Measurements from ENCODE around the gene NPC1.

Gene NPC1

GRCh38 chr18:23545247-23545789 is 41.0 kb downstream of the NPC1 start:
- no peak for DNase-seq

GRCh38 chr18:23542461-23542860 is 43.8 kb downstream of the NPC1 start:
- no peak for DNase-seq

DNA sequence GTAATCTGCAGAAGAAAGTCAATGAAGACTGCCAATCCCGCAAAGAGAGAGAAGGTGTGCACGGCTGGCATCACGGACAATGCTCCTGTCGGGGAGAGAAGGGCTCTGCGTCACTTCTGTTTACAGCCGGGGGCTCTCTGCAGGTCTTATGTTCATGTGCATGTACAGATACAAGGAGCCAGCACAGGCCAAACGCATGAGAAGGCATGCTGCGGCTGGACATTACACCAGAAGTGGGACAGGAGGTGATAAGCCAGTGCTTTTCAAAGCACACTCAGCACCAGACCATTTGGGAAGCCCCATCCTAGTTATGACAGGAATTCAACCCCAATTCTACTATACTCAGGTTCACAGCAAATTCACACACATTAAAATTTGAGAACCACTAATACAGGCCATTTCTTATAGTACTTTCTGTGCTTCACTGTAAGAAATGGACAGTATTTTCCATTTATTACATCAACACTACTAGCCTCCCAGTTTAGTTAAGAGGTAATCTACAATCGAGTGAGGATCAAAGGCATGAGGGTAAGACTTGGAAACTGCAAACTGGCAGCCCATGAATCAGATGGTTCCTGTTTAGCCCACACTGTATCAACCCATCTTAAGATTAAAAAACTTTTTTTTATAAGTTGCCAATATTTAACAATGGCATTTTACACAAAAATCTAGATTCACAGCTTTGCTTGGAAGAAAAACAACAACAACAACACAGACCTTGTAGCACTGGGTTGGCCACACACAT is 44.8 kb downstream of the NPC1 start:
- DNase-seq: peak; percentile 20

- peak; percentile 41 for DNase-seq
Measured at GRCh38 chr18:23540867-23541266, 45.4 kb downstream of the NPC1 start.

- DNase-seq: no peak
Measured at GRCh38 chr18:23539911-23540525, 46.3 kb downstream of the NPC1 start.

- no peak for DNase-seq
Measured at GRCh38 chr18:23539296-23539695, 47.0 kb downstream of the NPC1 start.

DNA sequence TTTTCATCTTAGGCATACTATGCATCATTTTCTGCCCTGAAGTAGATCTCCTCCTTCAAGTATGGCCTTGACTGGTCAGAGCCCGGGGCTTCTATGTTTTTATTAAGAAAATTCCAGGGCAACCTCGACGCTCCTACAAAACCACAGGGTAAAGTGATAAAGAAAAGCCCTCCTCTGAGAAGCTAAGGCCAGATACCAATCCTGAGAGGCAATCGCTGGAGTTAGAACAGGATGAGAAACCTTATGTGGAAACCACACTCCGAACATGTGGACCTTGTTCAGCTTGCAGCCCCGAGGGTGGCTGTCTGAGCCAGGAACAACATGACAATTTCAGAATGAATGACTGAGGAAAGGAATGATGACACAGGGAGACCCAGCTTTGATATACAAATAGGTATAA is 47.4 kb downstream of the NPC1 start:
- no peak for DNase-seq

DNA sequence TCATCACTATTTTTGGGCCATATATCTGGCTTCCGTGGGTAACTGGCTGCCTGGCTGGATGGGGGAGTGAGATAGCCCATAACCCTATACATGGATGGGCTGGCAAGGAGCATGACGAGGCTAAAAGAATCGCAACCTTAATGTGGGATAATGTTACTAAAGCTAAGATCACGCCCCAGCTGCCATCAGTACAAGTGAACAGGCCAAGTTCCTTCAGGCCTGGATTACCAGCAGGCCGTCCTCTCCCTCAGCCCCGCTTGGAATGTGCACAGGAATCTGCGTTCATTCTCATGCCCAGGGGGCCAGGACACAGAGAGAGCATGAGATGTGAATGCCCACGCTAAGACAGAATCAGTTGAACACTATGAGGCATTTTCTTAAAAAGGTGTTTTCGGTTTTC is 48.3 kb downstream of the NPC1 start:
- no peak for DNase-seq

DNA sequence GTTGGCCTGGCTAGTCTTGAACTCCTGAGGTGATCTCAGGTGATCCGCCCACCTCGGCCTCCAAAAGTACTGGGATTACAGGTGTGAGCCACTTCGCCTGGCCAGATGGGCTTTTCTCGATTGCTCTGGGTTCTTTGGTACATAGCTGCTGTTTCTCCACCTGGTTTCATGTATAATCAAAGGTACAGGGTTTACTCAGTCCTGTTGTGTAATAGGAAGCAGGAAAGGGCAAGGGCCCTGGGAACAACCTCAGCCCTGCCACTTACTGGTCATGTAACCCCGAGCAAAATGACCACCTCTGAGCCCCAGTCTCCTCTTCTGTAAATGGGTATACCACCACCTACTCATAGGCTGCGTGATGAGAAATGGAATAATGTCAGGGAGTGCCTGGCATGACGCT is 49.0 kb downstream of the NPC1 start:
- no peak for DNase-seq

GRCh38 chr18:23536204-23536603 is 50.1 kb downstream of the NPC1 start:
- DNase-seq: no peak

GRCh38 chr18:23534276-23534675 is 52.0 kb downstream of the NPC1 start:
- DNase-seq: no peak

DNA sequence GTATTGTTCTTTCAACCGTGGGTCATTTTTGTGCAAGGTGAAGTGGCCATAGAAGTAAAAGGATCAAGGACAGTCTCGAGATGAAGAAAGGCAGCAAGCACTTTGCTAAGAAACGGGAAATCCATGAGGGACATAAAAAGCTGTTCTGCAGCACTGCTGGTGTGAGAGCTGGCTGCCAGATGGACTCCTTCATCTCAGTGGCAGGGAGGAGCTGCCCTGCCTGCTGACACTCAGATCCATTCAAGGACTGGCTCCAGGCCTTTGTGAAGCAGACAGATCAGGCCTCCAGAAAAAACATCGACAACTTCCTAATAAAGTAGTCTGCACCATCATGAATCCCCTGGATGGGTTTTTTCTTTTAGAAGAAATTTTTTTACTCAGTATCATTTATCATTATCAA is 53.5 kb downstream of the NPC1 start:
- DNase-seq: no peak

DNA sequence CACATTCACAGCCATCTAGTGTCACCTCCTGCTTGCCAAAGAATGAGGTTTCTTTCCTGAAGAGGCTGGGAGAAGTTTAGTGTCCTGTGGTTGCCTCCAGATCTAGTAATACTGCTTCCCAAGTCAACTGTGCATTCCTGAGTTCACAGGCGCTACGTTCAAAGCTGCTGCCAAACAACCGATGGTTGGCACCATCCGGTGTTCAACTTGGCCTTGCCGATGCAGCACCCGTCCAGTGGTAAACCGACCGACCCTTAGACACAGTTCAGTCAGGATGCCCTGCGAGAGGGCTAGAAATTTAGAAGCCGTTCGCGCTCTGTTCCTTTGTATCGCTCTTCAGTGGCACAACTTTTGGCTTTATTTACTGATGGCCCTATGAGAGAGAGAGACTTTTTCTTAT is 54.4 kb downstream of the NPC1 start:
- DNase-seq: no peak

DNA sequence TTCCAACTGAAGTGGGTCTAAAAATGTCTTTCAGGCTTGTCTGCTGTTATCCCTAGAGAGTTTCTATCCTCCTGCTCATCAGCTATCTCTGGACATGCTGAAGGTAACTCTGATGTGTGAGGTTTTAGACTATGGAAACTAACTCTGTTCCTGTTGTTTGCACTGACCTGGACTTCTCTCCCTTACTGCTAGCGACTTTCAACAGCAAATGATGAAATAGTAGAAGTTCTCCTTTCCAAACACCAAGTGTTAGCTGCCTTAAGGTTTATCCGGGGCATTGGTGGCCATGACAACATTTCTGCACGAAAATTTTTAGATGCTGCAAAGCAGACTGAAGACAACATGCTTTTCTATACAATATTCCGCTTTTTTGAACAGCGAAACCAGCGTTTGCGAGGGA is 56.1 kb downstream of the NPC1 start:
- DNase-seq: no peak

- peak; percentile 16 for DNase-seq
Measured at GRCh38 chr18:23529604-23530003, 56.7 kb downstream of the NPC1 start.

- no peak for DNase-seq
Measured at GRCh38 chr18:23528580-23529472, 57.5 kb downstream of the NPC1 start.

DNA sequence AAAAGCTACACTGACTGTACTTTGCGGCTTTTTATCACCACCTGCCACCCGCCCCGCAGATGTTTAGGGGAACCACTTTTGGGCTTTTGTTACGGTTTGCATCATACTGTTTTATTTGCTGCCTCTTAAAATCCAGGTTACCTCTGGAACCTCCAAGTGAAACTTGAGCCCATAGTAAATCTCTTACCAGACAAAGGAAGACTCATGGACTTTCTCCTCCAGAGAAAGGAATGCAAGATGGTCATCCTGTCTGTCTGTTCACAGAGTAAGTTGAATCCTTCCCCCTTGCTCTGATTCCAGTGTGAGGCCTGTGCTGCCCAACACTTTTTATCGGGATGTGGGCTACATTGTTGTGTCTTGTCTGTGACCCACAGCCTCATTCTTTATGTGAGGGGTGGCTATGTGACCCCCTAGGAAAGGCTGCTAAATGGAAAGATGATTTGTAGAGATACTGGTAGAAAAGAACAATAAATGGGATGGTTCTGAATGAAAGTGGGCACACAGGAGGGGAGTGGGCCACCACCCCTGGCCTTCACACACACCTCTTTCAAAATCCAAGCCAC is 59.7 kb downstream of the NPC1 start:
- DNase-seq: no peak

GRCh38 chr18:23524213-23524707 is 62.0 kb downstream of the NPC1 start:
- no peak for DNase-seq

DNA sequence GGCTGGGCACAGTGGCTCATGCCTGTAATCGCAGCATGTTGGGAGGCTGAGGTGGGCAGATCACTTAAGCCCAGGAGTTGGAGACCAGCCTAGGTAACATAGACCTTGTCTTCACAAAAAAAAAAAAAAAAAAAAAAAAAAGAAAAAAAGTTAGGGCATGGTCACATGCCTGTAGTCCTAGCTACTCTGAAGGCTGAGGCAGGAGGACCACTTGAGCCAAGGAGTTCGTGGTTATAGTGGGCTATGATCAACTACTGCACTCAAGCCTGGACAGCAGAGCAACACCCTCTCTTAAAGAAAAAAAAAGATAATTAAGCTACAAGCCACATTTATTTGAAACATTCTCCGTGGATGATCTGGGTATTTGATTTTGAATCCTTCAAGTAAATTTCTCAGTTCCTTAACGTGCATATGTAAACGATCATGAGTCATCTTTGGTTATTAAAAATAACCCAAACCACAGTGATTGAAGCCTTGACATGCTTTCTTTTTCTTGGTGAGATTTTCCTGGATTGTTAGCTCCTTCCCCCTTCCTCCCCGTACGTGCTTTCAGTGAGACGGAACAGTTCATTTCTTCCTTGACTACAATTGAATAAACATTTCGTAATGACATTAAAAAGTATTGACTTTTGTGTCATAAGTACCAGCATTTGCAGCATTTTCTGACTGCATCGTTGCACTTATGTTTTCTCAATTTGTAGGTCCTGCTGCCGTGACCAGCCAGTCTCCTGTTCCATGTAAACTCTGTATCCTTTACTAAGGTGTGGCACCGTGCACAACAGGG is 62.7 kb downstream of the NPC1 start:
- DNase-seq: no peak

DNA sequence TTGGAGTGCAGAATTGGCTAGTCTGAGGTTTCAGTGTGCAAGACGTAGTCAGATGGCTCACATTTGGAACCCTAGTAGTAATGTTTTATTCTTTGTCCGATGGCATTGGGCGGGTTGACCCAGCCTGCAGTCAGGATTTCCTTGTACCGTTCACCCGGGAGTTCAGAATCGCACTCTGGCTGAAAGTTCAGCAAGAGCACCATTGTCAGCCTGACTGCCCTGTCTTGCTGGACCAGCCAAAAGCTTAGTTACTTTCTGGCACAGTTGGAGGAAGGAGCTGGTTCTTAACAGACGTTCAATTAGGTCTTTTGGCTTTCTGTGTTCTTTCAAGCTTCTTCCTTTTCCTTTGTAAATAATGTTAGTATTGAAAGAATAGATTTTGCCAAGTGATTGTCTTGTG is 64.4 kb downstream of the NPC1 start:
- DNase-seq: no peak

- DNase-seq: no peak
Measured at GRCh38 chr18:23521271-23521670, 65.0 kb downstream of the NPC1 start.

GRCh38 chr18:23519734-23520133 is 66.6 kb downstream of the NPC1 start:
- DNase-seq: no peak
